Hematopoietic multipotent progenitor cell treated with erythropoietin and hydrocortisone succinate and interleukin-3 and kit ligand, for 17 days (in vitro differentiated cells): Measurements from ENCODE around the gene ZC3H4.

Experiments
- DNase-seq: peaks from one replicate; pipeline ENCODE4 v3.0.0-alpha.2; 2015; ENCODE audit warnings: low spot score

Gene ZC3H4

DNA sequence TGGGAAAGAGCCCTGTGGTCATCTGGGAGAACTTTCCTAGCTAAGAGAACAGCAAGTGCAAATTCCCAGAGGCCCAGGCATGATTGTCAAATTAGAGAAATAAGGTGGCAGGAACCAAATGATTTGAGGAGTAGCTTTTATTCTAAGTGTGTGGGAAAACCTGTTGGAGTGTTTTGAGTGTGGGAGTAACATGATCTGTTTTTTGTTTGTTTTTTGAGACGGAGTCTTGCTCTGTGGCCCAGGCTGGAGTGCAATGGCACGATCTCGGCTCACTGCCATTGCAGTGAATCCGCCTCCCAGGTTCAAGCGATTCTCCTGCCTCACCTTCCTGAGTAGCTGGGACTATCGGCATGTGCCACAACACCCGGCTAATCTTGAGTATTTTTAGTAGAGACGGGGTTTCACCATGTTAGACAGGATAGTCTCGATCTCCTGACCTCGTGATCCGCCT lies 19.5 kb upstream of the ZC3H4 start:
- DNase-seq, result no peak

DNA sequence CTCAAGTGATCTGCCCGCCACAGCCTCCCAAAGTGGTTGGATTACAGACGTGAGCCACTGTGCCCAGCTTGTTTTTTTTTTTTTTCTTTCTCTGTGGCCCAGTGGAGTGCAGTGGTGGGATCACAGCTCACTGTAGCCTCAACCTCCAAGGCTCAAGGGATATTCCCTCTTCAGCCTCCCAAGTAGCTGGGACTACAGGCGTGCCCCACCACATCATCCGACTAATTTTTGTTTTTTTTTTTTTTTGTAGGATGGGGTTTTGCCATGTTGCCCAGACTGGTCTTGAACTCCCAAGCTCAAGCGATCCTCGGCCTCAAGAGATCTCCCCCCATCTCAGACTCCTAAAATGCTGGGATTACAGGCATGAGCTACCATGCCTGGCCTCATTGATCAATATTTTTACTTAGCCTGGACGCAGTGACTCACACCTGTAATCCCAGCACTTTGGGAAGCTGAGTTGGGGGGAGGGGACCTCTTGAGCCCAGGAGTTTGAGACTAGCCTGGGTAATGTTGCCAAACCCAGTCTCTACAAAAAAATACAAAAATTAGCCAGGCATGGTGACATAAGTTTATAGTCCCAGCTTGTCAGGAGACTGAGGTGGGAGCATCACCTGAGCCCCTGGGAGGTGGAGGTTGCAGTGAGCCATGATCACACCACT lies 18.7 kb upstream of the ZC3H4 start:
- no peak for DNase-seq

- DNase-seq, result peak; percentile 97
Measured at GRCh38 chr19:47130589-47131227, 17.1 kb upstream of the ZC3H4 start, which contains the start of gene SAE1. TSS of gene SAE1 (plus strand) at chr19:47130835. CDS start at chr19:47130931, 96 bp downstream.

DNA sequence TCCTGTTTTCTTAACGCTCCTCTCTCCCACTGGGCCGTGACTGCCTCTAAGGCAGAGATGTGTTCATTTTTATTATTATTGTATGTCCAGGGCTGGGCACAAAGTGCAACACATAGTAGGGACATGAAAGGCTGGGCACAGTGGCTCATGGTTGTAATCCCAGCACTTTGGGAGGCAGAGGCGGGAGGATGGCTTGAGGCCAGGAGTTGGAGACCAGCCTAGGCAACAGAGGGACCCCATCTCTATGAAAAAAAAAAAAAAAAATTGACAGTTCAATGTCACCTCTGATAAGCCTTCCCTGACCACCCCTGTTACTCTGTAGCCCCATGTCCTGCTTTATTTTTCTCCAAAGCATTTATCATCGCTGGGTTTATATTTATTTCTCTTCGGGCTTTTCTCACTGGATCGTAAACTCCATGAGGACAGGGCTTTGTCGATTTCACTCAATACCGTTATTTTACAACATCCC lies 16.6 kb upstream of the ZC3H4 start:
- no peak for DNase-seq

DNA sequence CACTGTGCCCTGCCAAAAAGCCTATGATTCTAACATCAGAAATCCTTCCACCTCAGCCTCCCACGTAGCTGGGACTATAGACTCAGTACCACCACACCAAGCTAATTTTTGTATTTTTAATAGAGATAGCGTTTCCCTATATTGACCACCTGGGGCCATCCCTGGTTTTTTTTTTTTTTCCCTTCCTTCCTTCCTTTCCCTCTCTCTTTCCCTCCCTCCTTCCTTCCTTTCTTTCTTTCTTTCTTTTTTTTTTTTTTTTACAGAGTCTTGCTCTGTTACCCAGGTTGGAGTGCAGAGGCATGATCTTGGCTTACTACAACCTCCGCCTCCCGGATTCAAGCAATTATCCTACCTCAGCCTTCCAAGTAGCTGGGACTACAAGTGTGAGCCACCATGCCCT lies 16.0 kb upstream of the ZC3H4 start:
- DNase-seq, result no peak

- no peak for DNase-seq
Measured at GRCh38 chr19:47125669-47125938, 12.0 kb upstream of the ZC3H4 start.

- DNase-seq, result peak; percentile 90
Measured at GRCh38 chr19:47124937-47125668, 11.5 kb upstream of the ZC3H4 start.

GRCh38 chr19:47123406-47123805 lies 9.8 kb upstream of the ZC3H4 start:
- DNase-seq, result no peak

DNA sequence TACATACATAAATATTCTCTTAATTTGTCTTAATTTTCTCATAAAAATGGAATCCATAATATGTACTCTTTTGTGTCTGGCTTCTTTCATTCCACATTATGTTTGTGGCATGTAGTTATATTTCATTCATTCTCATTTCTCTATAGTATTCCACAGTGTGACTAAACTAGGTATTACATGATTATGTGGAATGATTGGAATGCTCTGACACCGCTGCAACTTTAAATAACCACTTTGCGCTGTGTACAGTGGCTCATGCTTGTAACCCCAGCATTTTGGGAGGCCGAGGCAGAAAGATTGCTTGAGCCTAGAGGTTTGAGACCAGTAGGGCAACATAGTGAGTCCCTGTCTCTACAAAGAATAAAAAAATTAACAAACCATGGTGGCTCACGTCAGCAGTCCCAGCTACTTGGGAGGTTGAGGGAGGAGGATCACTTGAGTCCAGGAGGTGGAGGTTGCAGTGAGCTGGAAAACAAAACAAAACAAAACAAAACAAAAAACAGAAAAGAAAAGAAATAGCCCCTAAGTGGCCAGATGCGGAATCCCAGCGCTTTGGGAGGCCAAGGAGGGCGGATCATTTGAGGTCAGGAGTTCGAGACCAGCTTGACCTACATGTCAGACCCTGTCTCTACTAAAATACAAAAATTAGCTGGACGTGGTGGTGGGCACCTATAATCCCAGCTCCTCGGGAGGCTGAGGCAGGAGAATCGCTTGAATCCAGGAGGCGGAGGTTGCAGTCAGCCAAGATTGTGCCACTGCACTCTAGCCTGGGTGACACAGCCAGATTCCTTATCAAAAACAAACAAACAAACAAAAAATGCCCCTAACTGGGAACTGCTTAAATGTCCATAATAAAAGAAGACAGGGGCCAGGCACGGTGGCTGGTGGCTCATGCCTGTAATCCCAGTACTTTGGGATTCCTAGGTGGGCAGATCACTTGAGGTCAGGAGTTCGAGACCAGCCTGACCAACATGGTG lies 9.1 kb upstream of the ZC3H4 start:
- no peak for DNase-seq

DNA sequence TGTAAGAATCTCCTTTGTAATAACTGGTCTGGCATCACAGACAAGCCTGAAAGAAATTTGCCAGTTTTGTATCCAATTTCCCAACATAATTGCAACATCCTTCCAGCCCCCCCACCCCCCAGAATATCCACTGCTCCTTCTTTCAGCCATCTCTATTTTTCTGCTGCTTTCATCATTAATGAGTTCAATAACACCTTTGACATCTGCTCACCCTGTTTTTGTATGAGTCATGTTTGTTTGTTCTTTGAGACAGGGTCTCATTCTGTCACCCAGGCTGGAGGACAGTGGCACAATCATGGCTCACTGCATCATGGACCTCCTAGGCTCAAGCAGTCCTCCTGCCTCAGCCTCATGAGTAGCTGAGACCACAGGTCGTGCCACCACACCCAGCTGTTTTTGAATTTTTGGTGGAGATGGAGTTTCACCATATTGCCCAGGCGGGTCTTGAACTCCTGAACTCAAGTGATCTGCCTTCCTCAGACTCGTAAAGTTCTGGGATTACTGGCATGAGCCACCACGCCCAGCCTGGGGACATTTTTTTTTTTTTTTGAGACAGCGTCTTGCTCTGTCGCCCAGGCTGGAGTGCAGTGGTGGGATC lies 7.0 kb upstream of the ZC3H4 start:
- no peak for DNase-seq

DNA sequence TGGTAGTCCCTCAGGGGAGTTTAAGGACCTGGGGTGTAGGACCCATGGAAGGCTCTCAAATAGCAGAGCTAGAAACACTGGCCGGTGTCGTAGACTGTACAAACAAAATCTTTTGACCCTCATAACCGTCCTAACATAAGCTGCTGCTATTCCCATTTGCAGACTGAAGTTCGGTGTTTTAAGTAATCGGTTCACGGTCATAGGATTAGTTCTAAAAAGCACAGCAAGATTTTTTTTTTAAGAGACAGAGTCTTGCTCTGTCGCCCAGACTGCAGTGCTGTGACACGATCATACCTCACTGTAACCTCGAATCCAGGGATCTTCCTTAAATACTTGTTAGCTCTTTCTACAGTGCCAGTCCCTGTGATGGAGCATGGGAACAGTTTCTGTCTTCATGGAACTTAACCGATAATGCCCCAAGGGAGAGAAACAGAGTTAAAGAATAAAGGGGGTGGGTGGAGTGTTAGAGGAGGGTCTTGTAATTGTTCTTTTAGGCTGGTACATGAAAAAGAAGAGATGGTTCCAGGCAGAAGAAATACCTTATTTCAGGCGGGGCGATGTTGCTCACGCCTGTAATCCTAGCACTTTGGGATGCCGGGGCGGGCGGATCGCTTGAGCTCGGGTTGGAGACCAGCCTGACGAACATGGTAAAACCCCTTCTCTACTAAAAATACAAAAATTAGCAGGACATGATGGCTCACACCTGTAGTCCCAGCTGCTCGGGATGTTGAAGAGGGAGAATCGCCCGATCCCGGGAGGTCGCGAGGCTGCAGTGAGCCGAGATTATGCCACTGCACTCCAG lies 475 bp upstream of the ZC3H4 start:
- no peak for DNase-seq

DNA sequence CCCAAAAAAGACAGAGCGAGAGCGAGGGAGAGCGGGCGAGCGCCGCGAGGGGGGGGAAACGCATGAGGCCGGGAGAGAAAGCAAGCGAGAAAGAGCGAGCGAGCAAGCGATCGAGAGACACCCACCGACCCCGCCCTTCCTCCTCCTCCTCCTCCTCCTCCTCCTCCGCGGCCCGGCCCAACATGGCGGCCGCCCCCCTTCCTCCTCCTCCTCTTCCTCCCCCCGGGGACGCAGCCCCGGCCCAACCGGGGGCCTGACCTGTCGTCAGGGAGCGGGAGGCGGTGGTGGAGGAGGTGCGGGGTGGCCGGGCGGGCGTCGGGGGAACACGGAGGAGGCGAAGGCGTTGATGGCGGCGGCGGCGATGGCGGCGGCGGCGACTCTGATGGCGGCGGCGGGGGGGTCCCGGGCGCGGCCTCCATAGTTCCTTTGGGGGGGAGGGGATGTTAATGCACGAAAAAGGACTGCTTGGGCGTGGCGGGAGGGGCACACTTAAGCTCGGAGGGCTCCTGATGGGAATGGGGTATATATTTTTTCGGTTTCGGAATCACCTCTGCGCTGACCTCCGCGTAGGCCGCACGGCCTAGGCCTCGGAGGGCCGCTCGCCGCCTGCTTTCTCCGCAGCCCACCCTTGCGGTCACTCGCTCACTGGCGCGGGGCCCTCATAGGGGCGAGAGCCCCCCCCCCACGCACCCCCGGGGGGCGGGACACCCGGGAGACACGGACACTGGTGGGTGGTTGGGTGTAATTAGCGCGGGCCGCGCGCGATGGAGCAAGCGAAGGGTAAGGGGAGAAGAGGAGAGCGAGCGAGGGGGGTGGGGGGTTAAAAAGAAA lies 1.2 kb downstream of the ZC3H4 start:
- peak; percentile 91 for DNase-seq

DNA sequence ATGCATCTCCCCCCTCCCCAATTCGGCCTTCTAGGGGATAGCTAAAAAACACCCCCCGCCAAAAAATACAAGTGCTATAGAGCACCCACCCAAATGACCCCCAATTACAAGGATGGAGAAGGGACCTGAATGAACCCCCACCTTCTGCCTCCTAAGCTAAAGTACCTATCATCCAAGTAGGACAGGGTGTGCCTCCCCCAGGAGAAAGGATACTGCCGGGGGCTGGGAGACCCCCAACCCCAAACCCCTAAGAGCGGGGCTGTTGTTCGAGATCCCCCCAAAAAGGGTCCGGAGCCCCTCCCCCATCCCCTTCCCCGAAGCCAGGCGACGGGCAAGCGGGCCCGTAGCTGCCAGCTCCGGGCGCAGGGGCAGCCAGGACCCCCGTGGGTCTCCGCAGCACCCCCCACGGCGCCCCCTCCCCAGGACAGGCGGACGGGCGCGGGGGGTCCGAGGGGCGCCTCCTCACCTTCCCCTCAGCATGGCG lies 1.9 kb downstream of the ZC3H4 start:
- no peak for DNase-seq

DNA sequence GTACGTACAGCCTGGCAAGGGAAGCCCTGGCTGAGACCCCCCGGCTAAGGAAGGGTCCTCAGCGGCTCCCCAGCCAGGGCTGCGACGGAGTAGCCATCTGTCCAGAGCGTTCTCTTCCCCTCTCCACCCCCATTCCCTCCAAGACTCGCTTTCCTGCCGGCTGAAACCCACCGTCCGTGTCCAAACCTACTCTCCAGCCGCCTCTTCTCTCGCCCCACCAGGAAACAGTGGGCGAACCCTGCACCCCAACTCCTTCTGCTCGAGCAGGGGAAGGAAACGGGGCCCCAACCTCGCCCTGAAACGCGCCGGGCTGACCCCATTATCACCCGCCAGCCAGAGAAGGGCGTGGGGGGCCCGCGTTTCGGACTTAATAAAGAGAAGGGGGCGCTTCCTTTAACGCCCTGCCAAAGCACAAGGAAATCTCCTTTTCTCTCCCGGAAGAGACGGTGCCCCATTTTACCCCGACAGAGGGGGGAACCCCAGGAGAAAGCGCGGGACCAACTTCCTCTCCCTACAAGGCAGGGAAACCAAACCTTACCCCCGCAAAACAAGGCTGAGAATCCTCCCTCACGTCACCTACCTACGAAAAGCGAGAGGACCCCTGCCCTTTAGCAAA lies 2.5 kb downstream of the ZC3H4 start:
- peak; percentile 76 for DNase-seq

GRCh38 chr19:47110521-47111005 lies 3.0 kb downstream of the ZC3H4 start:
- peak; percentile 75 for DNase-seq

DNA sequence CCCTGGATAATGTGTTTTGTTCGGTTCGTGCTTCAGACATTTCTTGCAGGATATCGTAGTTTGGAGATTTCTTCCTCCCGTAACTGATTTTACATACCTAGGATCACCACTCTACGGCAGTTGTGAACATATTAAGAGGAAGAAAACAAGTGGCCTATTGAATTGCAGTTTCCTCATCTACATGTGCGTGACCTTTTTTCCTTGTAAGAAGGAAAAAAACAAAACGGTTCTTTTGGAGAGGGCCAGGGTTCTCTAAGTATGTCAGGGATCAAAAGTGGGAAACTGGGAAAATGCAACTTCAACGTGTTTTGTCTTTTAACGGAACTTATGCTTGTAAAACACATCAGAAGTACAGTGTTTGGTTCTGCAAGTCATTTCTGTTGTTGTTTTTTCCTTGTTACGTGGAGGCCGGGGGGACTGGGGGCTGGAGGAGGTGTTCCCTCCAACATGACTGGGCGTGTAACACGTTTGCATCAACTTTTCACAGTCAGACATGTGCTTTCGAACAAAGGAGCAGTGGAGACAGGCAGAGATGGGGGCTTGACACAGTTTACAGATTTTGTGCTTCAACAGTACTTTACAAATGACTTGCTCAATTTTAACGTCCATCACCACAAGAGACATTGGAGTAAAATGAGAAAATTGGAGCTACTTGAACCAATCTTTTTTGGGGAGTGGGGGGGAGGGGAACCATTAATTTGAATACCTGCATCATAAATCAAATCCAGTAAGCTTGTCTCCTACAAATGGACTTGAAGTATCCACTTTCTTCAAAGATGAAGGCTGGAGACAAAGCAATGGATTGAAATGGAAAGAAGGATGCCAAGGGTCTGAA lies 3.8 kb downstream of the ZC3H4 start:
- peak; percentile 82 for DNase-seq

GRCh38 chr19:47109177-47109540 lies 4.4 kb downstream of the ZC3H4 start:
- no peak for DNase-seq
